Liver (tissue), 3 donors: Measurements from ENCODE around the gene GCH1.

ENCODE experiments used
- EGR1 ChIP-seq, 2 donors: IDR thresholded peaks; 2 replicates each; pipeline ENCODE4 v1.6.1; 2016 to 2018; ENCODE audit warnings: antibody characterized with exemption in 2 of 2, low read depth in 2 of 2
- RAD21 ChIP-seq, 2 donors: IDR thresholded peaks; 2 replicates each; pipeline ENCODE4 v1.6.1; 2016; ENCODE audit warnings: antibody characterized with exemption in 2 of 2, mild to moderate bottlenecking in 2 of 2
- REST ChIP-seq: IDR thresholded peaks from 2 replicates; pipeline ENCODE4 v1.6.1; 2016; ENCODE audit warnings: antibody characterized with exemption, mild to moderate bottlenecking
- TAF1 ChIP-seq: conservative IDR thresholded peaks from 2 replicates; pipeline ENCODE4 v1.6.1; 2016; ENCODE audit warnings: antibody characterized with exemption, mild to moderate bottlenecking
- YY1 ChIP-seq: IDR thresholded peaks from 2 replicates; pipeline ENCODE4 v1.6.1; 2016; ENCODE audit warnings: antibody characterized with exemption, mild to moderate bottlenecking
- TF ChIP-seq, protein P1 (sequence below): fragments of 150-350 bp; IDR thresholded peaks from 2 replicates; pipeline ENCODE4 v1.5.1; 2017; ENCODE audit warnings: improper control_type of control experiment, low read depth, low read length; ENCODE audit not compliant: missing input control
- TF ChIP-seq, protein P2 (sequence below): IDR thresholded peaks from 2 replicates; pipeline ENCODE4 v1.6.1; 2016; ENCODE audit warnings: antibody characterized with exemption
- donor health status: healthy.
- donor health status: healthy.

DNA sequence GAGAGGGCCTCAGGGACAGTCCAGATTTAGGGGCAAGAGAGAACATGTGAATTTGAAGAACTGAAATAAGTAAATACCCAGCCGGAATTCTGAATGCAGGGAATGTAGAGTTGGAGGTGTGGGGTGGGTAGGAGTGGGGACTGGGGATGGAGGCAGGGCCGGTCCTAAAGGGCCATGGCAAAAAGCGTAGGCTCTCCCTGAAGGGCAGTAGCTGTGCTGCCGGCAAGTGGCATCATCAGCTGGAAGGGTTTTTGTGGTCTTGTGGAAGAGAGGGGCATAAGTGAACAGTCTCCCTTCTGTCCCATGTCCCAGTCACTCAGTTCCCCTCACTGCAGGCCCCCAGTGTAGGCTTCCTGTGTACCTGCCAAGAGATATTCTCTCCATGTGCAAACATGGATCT lies 104.6 kb downstream of the GCH1 start:
- TF ChIP-seq TAF1 (no peak), YY1 (no peak), REST (no peak), RAD21 (IDR thresholded peaks at IDR 0.05) (no peak), EGR1 (IDR thresholded peaks at IDR 0.05; ENCODE audit: low read depth in 2 of 2) (no peak)
- TF ChIP-seq, protein P1, sequence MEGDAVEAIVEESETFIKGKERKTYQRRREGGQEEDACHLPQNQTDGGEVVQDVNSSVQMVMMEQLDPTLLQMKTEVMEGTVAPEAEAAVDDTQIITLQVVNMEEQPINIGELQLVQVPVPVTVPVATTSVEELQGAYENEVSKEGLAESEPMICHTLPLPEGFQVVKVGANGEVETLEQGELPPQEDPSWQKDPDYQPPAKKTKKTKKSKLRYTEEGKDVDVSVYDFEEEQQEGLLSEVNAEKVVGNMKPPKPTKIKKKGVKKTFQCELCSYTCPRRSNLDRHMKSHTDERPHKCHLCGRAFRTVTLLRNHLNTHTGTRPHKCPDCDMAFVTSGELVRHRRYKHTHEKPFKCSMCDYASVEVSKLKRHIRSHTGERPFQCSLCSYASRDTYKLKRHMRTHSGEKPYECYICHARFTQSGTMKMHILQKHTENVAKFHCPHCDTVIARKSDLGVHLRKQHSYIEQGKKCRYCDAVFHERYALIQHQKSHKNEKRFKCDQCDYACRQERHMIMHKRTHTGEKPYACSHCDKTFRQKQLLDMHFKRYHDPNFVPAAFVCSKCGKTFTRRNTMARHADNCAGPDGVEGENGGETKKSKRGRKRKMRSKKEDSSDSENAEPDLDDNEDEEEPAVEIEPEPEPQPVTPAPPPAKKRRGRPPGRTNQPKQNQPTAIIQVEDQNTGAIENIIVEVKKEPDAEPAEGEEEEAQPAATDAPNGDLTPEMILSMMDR: no peak
- TF ChIP-seq, protein P2, sequence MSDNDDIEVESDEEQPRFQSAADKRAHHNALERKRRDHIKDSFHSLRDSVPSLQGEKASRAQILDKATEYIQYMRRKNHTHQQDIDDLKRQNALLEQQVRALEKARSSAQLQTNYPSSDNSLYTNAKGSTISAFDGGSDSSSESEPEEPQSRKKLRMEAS: no peak
